Measurements from ENCODE around the gene SH3BGRL3.

DNA sequence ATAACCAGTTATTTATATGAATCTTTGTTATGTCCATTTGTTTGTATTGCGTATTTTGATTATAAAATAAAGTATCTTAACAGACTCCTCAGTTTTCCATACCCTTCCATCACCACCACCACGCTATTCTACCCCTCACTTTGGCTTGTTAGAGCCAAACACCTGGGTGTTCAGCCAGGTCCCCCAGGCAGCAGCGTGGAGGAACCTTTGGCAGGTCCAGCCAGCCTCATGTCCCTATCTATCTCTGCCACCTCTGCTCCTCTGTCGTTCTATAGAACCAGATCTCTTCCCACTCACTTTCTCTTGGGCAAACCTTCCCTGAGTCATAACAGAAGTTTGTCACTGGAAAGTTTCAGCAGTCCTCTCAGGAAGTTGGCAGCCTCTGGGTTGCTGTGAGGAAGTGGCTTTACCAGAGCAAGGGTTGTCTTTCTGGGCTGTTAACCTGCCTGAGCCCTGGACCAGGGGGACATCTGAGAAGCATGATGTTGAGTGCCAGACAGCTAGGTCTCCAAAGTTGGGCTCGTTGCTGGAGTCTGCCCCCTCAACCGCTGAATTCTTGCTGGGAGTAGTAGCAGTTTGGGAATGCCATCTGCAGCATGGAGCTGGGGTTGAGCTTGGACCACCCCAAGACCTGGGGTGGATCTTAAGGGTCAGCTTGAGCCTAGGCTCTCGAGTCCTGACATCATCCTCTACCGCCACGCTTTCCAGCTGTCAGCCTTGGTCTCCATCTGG, 996 bp upstream of the SH3BGRL3 start:
- TF ChIP-seq, protein P1, sequence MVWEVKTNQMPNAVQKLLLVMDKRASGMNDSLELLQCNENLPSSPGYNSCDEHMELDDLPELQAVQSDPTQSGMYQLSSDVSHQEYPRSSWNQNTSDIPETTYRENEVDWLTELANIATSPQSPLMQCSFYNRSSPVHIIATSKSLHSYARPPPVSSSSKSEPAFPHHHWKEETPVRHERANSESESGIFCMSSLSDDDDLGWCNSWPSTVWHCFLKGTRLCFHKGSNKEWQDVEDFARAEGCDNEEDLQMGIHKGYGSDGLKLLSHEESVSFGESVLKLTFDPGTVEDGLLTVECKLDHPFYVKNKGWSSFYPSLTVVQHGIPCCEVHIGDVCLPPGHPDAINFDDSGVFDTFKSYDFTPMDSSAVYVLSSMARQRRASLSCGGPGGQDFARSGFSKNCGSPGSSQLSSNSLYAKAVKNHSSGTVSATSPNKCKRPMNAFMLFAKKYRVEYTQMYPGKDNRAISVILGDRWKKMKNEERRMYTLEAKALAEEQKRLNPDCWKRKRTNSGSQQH (CRISPR knock-in tag; IDR thresholded peaks at IDR 0.05; ENCODE audit: low read depth), result no peak
- TF ChIP-seq ZFP41 (CRISPR knock-in tag; IDR thresholded peaks at IDR 0.05; ENCODE audit: borderline replicate concordance) (no peak), PAX8 (CRISPR knock-in tag; IDR thresholded peaks at IDR 0.05; ENCODE audit: borderline replicate concordance) (no peak)
